ENCODE results near the gene NAALADL2. TPM values are rescaled to one million over a fixed set of nuclear protein-coding genes. Genes with fewer than 3 reads are reported as not detected.
A peak's percentile ranks its signal among the peaks of the same experiment; 100 is the strongest.
"Not testable (repeated sequence)": the region's sequence is repeated elsewhere in the genome, so short reads cannot be mapped to it uniquely, and the experiment has no call there.

The NAALADL2 gene
- total RNA-seq, 1 donor from 2014 or later, result 2.4 TPM

- no peak for ATAC-seq
These were observed 457.7 kb downstream of the NAALADL2 start for GRCh38 chr3:175316799-175317198.

- ATAC-seq, result no peak
These were observed 466.3 kb downstream of the NAALADL2 start for GRCh38 chr3:175325440-175325839.

- no peak for ATAC-seq
These were observed 466.9 kb downstream of the NAALADL2 start for GRCh38 chr3:175326041-175326440.

GRCh38 chr3:175329373-175329772 is 470.2 kb downstream of the NAALADL2 start:
- ATAC-seq, result no peak

GRCh38 chr3:175335229-175335628 is 476.1 kb downstream of the NAALADL2 start:
- no peak for ATAC-seq

GRCh38 chr3:175336406-175337133 is 477.4 kb downstream of the NAALADL2 start:
- peak; percentile 64 for ATAC-seq

GRCh38 chr3:175337631-175338030 is 478.5 kb downstream of the NAALADL2 start:
- no peak for ATAC-seq

GRCh38 chr3:175338775-175339535 is 479.8 kb downstream of the NAALADL2 start:
- peak; percentile 96 for ATAC-seq

GRCh38 chr3:175340338-175341015 is 481.3 kb downstream of the NAALADL2 start:
- no peak for ATAC-seq

GRCh38 chr3:175342196-175342595 is 483.1 kb downstream of the NAALADL2 start:
- no peak for ATAC-seq

- ATAC-seq, result no peak
These were observed 484.8 kb downstream of the NAALADL2 start for GRCh38 chr3:175343946-175344345.

GRCh38 chr3:175346573-175347356 is 487.6 kb downstream of the NAALADL2 start:
- peak; percentile 99 for ATAC-seq

- no peak for ATAC-seq
These were observed 490.0 kb downstream of the NAALADL2 start for GRCh38 chr3:175349168-175349567.

GRCh38 chr3:175355801-175356335 is 496.7 kb downstream of the NAALADL2 start:
- no peak for ATAC-seq

GRCh38 chr3:175356899-175357324 is 497.8 kb downstream of the NAALADL2 start:
- ATAC-seq, result no peak

- ATAC-seq, result no peak
These were observed 498.6 kb downstream of the NAALADL2 start for GRCh38 chr3:175357758-175358157.

GRCh38 chr3:175358935-175359334 is 499.8 kb downstream of the NAALADL2 start:
- ATAC-seq, result no peak

- not testable (repeated sequence) for ATAC-seq
These were observed 511.3 kb downstream of the NAALADL2 start for GRCh38 chr3:175370426-175370825.

- ATAC-seq, result not testable (repeated sequence)
These were observed 512.1 kb downstream of the NAALADL2 start for GRCh38 chr3:175371187-175371586.

- ATAC-seq, result no peak
These were observed 515.6 kb downstream of the NAALADL2 start for GRCh38 chr3:175374705-175375104.

- ATAC-seq, result no peak
These were observed 519.2 kb downstream of the NAALADL2 start for GRCh38 chr3:175378348-175378747.

GRCh38 chr3:175381685-175382084 is 522.6 kb downstream of the NAALADL2 start:
- ATAC-seq, result no peak

All from esophagus mucosa (tissue), 1 donor.